Neuron (in vitro differentiated cells): Measurements from ENCODE around the gene UBE2K.
"Not testable (repeated sequence)": the region's sequence is repeated elsewhere in the genome, so short reads cannot be mapped to it uniquely, and the experiment has no call there.

Experiments
- H2AFZ ChIP-seq: one replicate; pipeline ENCODE4 v1.6.1; 2013; ENCODE audit warnings: low read depth, mild to moderate bottlenecking, inconsistent platforms, low read length, moderate library complexity
- H3K27me3 ChIP-seq: one replicate; pipeline ENCODE4 v1.6.1; 2013; ENCODE audit warnings: low read length; ENCODE audit not compliant: insufficient read depth
- H3K36me3 ChIP-seq: one replicate; pipeline ENCODE4 v1.6.1; 2013; ENCODE audit warnings: low read length; ENCODE audit not compliant: insufficient read depth
- H3K4me1 ChIP-seq: one replicate; pipeline ENCODE4 v1.6.1; 2013; ENCODE audit warnings: low read length; ENCODE audit not compliant: insufficient read depth
- H3K4me3 ChIP-seq: 2 replicates; pipeline ENCODE4 v1.5.1; 2013; ENCODE audit warnings: mild to moderate bottlenecking, low read length, moderate library complexity
- H3K9me3 ChIP-seq: one replicate; pipeline ENCODE4 v1.6.1; 2013; ENCODE audit warnings: low read length

The UBE2K gene

DNA sequence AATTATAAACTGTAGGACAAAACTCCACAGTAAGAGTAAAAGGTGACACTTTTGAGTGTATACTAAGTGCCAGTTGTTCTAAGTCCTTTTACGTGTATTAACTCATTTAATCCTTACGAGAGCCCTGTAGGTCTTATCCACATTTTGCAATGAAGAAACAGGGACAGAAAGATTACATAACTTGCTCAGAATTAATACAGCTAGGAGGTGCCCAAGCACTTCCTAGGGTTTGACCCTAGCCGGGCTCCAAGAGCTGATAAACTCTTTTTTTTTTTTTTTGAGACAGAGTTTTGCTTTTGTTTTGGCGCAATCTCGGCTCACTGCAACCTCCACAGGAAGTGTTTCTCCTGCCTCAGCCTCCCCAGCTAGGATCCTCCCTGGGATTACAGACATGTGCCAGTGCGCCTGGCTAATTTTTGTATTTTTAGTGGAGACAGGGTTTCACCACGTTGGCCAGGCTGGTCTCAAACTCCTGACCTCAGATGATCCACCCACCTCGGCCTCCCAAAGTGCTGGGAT is 110.4 kb downstream of the UBE2K start:
- no peaks in the 10 kb centered on the region for H3K36me3 ChIP-seq

DNA sequence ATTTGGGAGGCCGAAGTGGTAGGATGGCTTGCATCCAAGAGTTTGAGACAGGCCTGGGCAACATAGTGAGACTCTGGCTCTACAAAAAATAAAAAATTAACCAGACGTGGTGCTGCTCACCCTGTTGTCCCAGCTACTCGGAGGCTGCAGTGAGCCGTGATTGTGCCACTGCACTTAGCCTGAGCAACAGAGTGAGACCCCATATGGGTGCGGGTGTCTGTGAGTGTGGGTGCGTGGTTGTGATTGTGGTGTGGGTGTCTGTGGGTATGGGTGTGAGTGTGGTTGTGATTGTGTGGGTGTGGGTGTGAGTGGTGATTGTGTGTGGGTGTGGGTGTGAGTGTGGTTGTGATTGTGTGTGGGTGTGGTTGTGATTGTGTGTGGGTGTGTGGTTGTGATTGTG is 114.6 kb downstream of the UBE2K start:
- Histone ChIP-seq H2AFZ (no peak overlapping the region), H3K27me3 (no peaks in the 10 kb centered on the region), H3K4me1 (no peaks in the 10 kb centered on the region), H3K36me3 (no peaks in the 10 kb centered on the region), H3K9me3 (no peaks in the 10 kb centered on the region), H3K4me3 (no peak overlapping the region)

More for the DNA sequence above, 110.4 kb downstream of the UBE2K start:
- no peaks in the 10 kb centered on the region for H3K4me1 ChIP-seq
- H3K4me3 ChIP-seq: no peak overlapping the region
- no peaks in the 10 kb centered on the region for H3K9me3 ChIP-seq
- no peaks in the 10 kb centered on the region for H3K27me3 ChIP-seq
- no peak overlapping the region for H2AFZ ChIP-seq

DNA sequence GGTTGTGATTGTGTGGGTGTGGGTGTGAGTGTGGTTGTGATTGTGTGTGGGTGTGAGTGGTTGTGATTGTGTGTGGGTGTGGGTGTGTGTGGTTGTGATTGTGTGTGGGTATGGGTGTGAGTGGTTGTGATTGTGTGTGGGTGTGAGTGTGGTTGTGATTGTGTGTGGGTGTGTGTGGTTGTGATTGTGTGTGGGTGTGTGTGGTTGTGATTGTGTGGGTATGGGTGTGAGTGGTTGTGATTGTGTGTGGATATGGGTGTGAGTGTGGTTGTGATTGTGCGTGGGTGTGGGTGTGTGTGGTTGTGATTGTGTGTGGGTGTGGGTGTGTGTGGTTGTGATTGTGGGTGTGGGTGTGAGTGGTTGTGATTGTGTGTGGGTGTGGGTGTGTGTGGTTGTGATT is 115.1 kb downstream of the UBE2K start:
- H3K4me3 ChIP-seq, H3K9me3 ChIP-seq, H3K4me1 ChIP-seq, H3K36me3 ChIP-seq, H2AFZ ChIP-seq, H3K27me3 ChIP-seq: not testable (repeated sequence)

DNA sequence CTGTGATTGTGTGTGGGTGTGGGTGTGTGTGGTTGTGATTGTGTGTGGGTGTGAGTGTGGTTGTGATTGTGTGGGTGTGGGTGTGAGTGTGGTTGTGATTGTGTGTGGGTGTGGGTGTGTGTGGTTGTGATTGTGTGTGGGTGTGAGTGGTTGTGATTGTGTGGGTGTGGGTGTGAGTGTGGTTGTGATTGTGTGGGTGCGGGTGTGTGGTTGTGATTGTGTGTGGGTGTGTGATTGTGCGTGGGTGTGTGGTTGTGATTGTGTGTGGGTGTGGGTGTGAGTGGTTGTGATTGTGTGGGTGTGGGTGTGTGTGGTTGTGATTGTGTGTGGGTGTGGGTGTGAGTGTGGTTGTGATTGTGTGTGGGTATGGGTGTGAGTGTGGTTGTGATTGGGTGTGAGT is 115.8 kb downstream of the UBE2K start:
- H3K4me1 ChIP-seq, H3K4me3 ChIP-seq, H3K36me3 ChIP-seq, H3K27me3 ChIP-seq, H3K9me3 ChIP-seq, H2AFZ ChIP-seq: not testable (repeated sequence)

DNA sequence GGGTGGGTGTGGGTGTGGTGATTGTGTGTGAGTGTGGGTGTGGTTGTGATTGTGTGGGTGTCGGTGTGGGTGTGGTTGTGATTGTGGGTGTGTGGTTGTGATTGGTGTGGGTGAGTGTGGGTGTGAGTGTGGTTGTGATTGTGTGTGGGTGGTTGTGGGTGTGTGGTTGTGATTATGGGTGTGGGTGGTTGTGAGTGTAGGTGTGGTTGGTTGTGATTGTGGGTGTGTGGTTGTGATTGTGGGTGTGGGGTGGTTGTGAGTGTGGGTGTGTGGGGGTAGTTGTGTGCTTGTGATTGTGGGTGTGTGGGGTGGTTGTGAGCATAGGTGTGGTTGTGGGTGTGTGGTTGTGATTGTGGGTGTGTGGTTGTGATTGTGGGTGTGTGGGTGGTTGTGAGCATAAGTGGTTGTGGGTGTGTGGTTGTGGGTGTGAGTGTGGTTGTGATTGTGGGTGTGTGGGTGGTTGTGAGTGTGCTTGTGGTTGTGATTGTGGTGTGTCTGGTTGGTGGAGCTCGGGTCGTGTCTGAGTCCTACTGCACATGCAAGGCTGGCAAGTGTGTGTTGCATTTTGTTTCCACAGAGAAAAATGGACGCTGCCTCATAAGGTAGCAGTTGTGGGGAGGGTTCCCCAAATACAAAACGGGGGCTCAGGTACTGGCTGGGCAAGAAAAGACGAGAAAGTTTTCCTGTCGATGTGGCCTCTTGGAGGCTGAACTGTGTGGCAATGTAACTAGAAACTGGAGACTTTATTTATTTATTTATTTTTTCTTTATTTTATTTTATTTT is 116.7 kb downstream of the UBE2K start:
- Histone ChIP-seq H3K4me1 (no peaks in the 10 kb centered on the region), H3K27me3 (no peaks in the 10 kb centered on the region), H3K9me3 (no peaks in the 10 kb centered on the region), H3K4me3 (no peak overlapping the region), H2AFZ (no peak overlapping the region), H3K36me3 (no peaks in the 10 kb centered on the region)

DNA sequence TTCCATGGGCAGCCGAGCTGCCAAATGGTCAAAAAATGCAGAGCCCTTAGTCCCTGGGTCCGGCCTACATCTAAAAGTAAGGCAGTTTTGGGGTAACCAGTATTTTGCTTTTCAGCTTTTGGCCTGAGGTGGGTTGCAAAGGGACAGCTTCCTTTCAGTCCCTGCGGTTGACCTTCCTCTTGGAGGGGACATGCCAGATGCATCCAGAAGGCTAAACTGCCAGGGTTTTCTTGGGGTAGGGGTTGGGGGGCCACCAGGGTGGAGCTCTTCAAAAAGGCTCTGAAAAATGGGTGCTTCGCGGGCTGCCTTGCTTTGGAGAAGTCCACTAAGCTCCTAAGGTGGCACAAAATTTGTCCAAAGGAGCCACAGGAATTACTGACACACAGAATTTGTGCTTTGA is 120.7 kb downstream of the UBE2K start:
- H3K9me3 ChIP-seq: no peaks in the 10 kb centered on the region
- no peaks in the 10 kb centered on the region for H3K27me3 ChIP-seq
- H3K36me3 ChIP-seq: peaks cover 9% of the 10 kb centered on the region
- H3K4me1 ChIP-seq: no peaks in the 10 kb centered on the region
- H3K4me3 ChIP-seq: no peak overlapping the region
- H2AFZ ChIP-seq: no peak overlapping the region

DNA sequence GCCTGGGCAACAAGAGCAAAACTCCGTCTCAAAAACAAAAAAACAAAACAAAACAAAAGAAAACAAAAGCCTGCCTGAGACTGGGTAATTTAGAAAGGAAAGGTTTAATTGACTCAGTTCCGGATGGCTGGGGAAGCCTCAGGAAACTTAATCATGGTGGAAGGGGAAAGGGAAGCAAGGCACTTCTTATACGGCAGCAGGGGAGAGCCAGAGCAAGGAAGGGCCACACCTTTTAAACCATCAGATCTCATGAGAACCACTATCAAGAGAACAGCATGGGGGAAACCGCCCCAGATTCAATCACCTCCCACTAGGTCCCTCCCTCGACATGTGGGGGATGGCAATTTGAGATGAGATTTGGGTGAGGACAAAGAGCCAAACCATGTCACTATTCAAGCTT is 122.2 kb downstream of the UBE2K start:
- no peaks in the 10 kb centered on the region for H3K4me1 ChIP-seq
- no peaks in the 10 kb centered on the region for H3K27me3 ChIP-seq
- no peaks in the 10 kb centered on the region for H3K9me3 ChIP-seq
- no peak overlapping the region for H2AFZ ChIP-seq
- H3K36me3 ChIP-seq: peaks cover 17% of the 10 kb centered on the region
- H3K4me3 ChIP-seq: no peak overlapping the region

DNA sequence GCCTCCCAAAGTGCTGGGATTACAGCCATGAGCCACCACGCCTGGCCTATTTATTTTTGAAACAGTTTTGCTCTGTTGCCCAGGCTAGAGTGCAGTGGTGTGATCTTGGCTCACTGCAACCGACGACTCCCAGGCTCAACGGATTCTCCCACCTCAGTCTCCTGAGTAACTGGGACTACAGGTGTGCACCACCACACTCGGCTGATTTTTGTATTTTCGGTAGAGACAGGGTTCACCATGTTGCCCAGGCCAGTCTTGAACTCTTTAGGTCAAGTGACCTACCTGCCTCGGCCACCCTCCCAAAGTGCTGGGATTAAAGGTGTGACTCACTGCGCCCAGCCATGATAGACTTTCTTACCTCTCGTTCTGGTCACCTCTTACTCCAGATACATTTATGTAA is 124.0 kb downstream of the UBE2K start:
- Histone ChIP-seq H2AFZ (no peak overlapping the region), H3K4me3 (no peak overlapping the region), H3K27me3 (no peaks in the 10 kb centered on the region), H3K4me1 (no peaks in the 10 kb centered on the region), H3K36me3 (peaks cover 32% of the 10 kb centered on the region), H3K9me3 (no peaks in the 10 kb centered on the region)

DNA sequence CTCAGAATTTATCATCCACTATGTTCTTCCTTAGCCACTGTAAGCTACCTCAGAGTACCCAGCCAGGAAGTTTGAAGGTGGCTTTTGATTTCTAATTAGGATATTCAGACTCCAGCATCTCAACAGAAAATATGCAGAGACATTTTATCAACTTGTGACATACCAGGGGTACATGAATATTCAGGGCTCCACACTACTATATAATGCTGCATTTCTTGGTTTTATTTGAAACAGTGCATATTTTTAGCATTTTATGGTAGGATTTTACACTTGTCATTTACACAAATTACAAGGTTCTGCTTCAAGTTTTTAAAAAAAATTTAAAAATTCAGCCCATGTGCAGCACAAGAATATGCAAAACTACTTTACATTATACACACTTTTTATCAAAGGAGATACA is 124.7 kb downstream of the UBE2K start:
- H3K9me3 ChIP-seq: no peaks in the 10 kb centered on the region
- H3K4me3 ChIP-seq: no peak overlapping the region
- no peak overlapping the region for H2AFZ ChIP-seq
- no peaks in the 10 kb centered on the region for H3K4me1 ChIP-seq
- H3K36me3 ChIP-seq: peaks cover 39% of the 10 kb centered on the region
- no peaks in the 10 kb centered on the region for H3K27me3 ChIP-seq

DNA sequence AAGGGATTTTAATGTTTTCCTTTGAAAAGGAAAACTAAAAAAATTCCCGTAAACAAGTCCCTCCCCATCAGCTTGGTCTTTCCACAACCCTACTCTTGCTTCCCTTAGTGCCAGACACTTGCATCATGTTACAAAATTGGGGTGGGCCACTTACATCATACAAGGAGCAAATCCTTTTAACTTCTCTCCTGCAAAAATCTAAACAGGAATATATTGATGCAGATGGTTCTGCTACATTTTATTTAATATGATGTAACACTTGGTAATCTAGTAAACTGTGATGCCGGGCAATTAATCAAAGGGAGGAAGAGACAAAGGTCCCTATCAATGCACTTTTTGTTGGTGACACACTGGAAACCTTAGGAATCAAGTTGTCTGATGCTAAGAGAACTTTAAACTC is 125.3 kb downstream of the UBE2K start:
- Histone ChIP-seq H3K4me1 (no peaks in the 10 kb centered on the region), H3K4me3 (no peak overlapping the region), H3K27me3 (no peaks in the 10 kb centered on the region), H3K36me3 (peaks cover 45% of the 10 kb centered on the region), H3K9me3 (no peaks in the 10 kb centered on the region), H2AFZ (no peak overlapping the region)

DNA sequence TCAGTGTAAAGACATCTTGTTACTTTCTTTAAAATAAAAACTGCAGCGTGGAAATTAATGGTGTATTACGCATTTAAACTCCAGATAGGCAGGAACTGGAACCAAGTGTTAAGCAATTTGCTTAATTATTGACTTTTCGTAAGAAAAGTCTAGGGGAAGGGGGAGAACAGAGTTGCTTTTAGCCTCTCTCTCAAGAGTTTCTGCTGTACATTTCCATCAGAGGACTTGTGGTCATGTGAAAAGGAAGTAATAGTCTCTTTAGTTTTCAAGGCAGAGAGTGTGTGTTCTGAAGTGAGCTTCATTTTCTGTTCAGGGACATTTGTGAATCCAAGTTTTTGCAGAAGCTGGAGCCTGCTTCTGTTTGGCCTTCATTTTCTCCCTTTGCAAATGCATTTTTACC is 127.2 kb downstream of the UBE2K start:
- H3K27me3 ChIP-seq: no peaks in the 10 kb centered on the region
- H3K36me3 ChIP-seq: peaks cover 57% of the 10 kb centered on the region
- H2AFZ ChIP-seq: no peak overlapping the region
- no peaks in the 10 kb centered on the region for H3K4me1 ChIP-seq
- no peak overlapping the region for H3K4me3 ChIP-seq
- no peaks in the 10 kb centered on the region for H3K9me3 ChIP-seq

DNA sequence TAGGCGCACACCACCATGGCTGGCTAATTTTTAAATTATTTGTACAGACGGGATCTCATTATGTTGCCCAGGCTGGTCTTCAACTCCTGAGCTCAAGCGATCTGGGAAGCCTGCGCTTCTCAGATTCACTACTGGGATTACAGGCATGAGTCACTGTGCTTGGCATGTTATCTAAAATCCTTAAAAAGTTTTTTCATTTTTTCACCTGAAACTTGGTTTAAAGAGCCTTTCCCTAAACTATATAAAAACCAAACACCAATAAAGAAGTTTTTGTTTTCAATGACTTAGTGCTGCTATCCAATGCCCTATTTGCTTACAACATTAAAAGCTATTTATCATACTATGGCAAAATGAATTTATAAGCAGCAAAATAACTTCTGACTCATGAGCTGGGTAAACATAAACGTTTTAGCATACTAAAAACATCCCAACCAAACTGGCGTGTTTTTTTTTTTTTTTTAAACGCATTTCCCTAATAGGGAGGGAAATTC is 127.8 kb downstream of the UBE2K start:
- no peaks in the 10 kb centered on the region for H3K9me3 ChIP-seq
- H3K4me3 ChIP-seq: no peak overlapping the region
- no peak overlapping the region for H2AFZ ChIP-seq
- peaks cover 59% of the 10 kb centered on the region for H3K36me3 ChIP-seq
- H3K4me1 ChIP-seq: no peaks in the 10 kb centered on the region
- H3K27me3 ChIP-seq: no peaks in the 10 kb centered on the region
